Fibroblast of gingiva (primary cell): ENCODE data around the gene C2orf68.
"Not testable (repeated sequence)": the region's sequence is repeated elsewhere in the genome, so short reads cannot be mapped to it uniquely, and the experiment has no call there.

Experiments used
- DNase-seq: peaks from one replicate; pipeline ENCODE4 v3.0.0-alpha.2; 2011; ENCODE audit warnings: low read depth

C2orf68 gene, protein sequence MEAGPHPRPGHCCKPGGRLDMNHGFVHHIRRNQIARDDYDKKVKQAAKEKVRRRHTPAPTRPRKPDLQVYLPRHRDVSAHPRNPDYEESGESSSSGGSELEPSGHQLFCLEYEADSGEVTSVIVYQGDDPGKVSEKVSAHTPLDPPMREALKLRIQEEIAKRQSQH

GRCh38 chr2:85611705-85612587 lies at the start of gene C2orf68:
C2orf68 (minus strand) TSS chr2:85612066; CDS start chr2:85611984, 82 bp downstream.
- DNase-seq = peak; percentile 84

- DNase-seq = no peak
Observed at GRCh38 chr2:85661139-85661858, 49.4 kb upstream of the C2orf68 start.

- DNase-seq = no peak
Observed at GRCh38 chr2:85660725-85661124, 48.9 kb upstream of the C2orf68 start.

DNA sequence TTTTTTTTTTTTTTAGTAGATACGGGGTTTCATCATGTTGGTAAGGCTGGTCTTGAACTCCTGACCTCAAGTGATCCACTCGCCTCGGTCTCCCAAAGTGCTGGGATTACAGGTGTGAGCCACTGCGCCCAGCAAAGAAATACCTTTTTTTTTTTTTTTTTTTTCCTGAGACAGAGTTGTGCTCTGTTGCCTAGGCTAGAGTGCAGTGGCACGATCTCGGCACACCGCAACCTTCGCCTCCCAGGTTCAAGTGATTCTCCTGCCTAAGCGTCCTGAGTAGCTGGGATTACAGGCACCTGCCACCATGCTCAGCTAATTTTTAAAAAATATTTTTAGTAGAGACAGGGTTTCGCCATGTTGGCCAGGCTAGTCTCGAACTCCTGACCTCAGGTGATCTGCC lies 48.4 kb upstream of the C2orf68 start:
- DNase-seq = not testable (repeated sequence)

DNA sequence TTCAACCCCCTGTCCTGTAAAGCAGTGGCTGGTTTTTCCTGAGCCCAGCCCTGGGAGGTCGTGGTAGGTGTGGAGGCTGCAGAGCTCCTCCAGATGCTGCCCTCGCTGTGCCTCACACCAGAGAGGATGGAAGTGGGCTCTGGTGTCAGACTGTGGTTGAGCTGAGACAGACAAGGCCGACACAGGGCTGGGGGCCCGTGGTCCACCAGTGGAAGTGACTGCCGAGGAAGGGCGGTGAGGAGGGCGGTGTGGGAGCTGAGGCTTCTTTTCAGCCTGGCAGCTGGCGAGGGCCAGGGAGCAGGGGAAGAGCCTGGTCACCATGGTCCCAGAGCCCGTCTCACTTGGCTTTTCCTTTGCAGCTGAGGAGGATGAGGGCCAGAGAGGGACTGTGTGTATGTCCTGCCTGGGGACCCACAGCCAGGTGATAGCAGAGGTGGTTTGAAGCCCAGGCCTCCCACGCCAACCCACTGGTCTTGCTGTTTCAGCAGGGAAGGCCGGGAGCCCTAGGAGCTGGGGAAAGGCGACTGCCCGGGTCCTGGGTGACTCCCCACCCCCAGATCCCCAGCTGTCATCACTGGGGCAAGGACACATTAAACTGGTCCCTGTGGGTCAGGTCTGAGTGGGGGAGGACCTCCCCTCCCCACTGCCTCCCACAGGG lies 47.6 kb upstream of the C2orf68 start:
- DNase-seq = no peak

- DNase-seq = not testable (repeated sequence)
Observed at GRCh38 chr2:85657399-85657798, 45.5 kb upstream of the C2orf68 start.

DNA sequence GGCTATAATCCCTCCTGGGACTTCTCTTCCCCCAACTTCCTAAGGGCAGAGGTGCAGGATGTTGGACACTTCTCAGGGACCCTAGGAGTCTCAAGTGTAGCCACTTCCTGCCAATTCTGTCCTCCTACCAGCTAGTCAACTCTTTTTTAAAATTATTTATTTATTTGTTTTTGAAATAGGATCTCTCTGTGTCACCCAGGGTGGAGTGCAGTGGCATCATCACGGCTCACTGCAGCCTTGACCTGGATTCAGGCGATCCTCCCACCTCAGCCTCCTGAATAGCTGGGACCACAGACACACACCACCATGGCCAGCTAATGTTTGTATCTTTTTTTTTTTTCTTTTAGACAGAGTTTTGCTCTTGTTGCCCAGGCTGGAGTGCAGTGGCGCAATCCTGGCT lies 44.6 kb upstream of the C2orf68 start:
- DNase-seq = no peak

- peak; percentile 37 for DNase-seq
Observed at GRCh38 chr2:85655961-85656417, 44.1 kb upstream of the C2orf68 start.

DNA sequence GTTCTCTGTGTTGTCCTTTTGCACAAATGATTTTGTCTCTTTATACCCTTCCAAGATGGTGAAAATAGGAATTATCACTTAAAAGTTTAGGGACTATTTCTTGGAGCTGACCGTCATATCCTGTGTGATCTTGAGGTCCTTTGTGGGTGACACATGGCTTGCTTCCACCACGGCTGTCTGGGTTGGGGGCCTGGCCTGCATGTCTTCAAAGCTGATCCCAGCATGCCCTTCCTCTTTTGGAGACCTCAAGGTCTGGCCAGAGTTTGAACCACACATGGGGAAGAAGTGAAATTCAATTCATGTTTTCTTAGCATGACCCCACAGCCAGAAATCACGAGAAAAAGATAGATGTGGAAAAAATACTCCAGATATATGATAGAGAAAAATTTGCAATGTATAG lies 42.1 kb upstream of the C2orf68 start:
- no peak for DNase-seq

DNA sequence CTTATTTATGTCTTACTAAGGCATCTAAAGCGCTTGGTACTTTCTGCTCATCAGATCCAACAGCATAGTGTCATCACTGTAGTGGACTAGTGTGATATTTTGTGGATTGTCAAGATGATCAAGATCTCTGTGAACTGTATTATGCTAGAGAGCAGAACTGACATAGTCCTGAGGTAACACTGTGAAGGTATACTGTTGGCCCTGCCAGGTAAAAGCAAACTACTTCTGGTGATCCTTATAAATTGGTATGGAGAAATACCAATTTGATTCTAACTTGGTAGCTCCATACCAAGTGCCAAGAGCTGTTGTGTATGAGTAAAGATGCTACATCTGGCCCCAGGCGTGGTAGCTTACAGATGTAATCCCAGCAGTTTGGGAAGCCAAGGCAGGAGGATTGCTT lies 40.2 kb upstream of the C2orf68 start:
- DNase-seq = no peak

GRCh38 chr2:85651097-85651496 lies 39.2 kb upstream of the C2orf68 start:
- no peak for DNase-seq

GRCh38 chr2:85650456-85650855 lies 38.6 kb upstream of the C2orf68 start:
- no peak for DNase-seq

- peak; percentile 71 for DNase-seq
Observed at GRCh38 chr2:85649201-85650190, 37.6 kb upstream of the C2orf68 start.

GRCh38 chr2:85648619-85649018 lies 36.8 kb upstream of the C2orf68 start:
- DNase-seq = peak; percentile 58

DNA sequence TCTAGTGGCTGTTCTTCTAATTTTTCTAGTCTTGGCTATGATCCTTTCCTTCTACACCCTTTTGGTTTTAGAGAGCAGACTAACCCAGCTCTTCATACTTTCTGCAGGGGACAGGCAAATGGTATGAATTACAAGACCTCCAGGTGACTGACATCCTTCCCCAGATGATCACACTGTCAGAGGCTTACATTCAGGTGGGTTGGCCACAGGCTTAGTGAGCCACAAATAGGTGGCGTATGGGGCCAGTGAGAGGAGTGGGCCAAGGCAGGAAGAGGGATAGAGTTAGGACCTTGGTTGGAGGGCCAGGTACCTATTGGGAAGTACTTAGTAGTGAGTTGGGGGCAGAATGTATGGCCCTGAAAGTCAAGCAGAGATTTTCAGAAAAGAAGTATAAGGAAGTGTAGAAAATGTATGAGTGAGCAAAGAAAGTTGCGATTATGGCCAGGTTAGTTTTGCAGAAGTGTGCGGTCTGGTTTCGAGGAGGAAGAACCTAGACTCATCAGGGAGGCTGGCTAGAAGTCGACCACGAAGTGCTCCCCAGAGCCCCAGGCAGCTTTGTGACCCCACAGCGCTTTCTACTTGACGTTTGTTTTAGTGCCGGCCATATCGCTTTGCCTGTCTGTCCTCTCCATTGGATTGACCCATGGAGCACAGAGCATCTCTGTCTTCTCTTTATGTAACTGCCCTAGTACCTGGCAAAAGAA lies 36.1 kb upstream of the C2orf68 start:
- DNase-seq = no peak

GRCh38 chr2:85646166-85646565 lies 34.3 kb upstream of the C2orf68 start:
- DNase-seq = no peak

DNA sequence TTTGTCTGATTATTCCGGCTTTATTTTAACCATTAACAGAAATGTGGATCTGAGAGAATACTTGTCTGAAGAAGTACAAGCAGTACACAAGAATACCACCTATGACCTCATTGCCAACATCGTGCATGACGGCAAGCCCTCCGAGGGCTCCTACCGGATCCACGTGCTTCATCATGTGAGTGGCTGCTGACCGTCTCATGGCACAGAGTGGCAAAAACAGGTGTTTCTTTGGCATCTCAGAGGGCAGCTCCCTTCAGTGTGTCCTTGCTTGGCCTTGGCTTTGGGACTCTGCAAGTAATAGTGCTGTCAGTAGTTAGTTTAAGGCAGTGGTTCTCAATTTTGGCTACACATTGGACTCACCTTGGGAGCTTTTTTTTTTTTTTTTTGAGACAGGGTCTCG lies 33.0 kb upstream of the C2orf68 start:
- no peak for DNase-seq

DNA sequence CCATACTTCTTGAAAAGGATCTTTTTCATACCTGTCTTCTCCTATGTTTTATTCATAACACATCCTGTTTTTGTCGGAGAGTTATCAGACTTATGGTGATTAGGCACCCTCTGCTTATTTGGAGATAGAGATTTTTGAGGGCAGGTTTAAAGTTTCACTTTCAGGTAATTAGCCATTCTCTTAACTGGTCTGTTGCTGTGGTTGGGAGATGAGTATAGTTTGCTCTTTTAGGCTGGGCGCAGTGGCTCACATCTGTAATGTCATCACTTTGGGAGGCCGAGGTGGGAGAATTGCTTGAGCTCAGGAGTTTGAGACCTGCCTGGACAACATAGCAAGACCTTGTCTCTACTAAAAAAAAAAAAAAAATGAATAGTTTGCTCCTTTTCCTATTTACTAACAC lies 30.9 kb upstream of the C2orf68 start:
- no peak for DNase-seq

- DNase-seq = no peak
Observed at GRCh38 chr2:85635636-85636035, 23.8 kb upstream of the C2orf68 start.

DNA sequence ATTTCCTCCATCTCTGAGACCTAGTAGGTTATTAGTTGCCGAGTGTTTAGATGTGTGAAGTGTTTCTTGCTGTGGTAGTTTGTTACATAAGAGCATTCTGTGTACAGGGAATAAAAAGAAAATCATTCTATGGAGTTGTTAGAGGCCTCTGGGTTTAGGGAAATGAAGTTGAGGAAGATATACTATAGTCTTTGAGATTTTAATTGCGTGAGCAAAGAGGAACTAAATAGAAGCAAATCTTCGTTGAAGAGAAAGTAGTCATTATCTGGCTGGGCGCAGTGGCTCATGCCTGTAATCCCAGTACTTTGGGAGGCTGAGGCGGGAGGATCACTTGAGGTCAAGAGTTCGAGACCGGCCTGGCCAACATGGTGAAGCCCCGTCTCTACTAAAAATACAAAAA lies 23.1 kb upstream of the C2orf68 start:
- no peak for DNase-seq
